GM12878 (cell line): ENCODE measurements around the gene MUL1. TPM values are rescaled to one million over a fixed set of nuclear protein-coding genes. Genes with fewer than 3 reads are reported as not detected.
"Not testable (repeated sequence)": the region's sequence is repeated elsewhere in the genome, so short reads cannot be mapped to it uniquely, and the experiment has no call there.

Experiments used
- ATAC-seq: fragments of 200-7000 bp; cut with Tn5 transposase; 3 replicates; pipeline ENCODE4 v1.9.1; 2020; ENCODE audit warnings: mild to moderate bottlenecking, moderate library complexity
- BruUV-seq: library from RNA; stranded (reverse); fragments of 400-500 nt; replicated peaks from 2 replicates; lab custom pipeline; 2021; lab: Mats Ljungman, UMichigan
- CTCF ChIA-PET: fragments of 300-600 bp; sonication (Branson Sonifier 250); formaldehyde crosslinking; extraction: SDS; loops from one replicate; lab custom pipeline; 2021; ENCODE audit warnings: inconsistent platforms; lab: Yijun Ruan, JAX
- POLR2A ChIA-PET: fragments of 350-600 bp; formaldehyde crosslinking; extraction: SDS; loops from one replicate; lab custom pipeline; 2021; ENCODE audit warnings: inconsistent platforms; lab: Charles Lee
- RAD21 ChIA-PET: fragments of 300-600 bp; sonication (Branson Sonifier 250); formaldehyde crosslinking; loops from one replicate; lab custom pipeline; 2023; ENCODE audit warnings: antibody characterized with exemption; ENCODE audit not compliant: unreplicated experiment; lab: Charles Lee
- SMC1A ChIA-PET: fragments of 300-600 bp; sonication (Branson Sonifier 250); formaldehyde crosslinking; loops from one replicate; lab custom pipeline; 2023; ENCODE audit not compliant: unreplicated experiment, uncharacterized antibody; lab: Charles Lee
- DNase-seq: peaks from one replicate; pipeline ENCODE4 v3.0.0-alpha.2; 2011; ENCODE audit warnings: low read depth, low spot score
- FAIRE-seq: peaks from 3 replicates; lab custom pipeline; 2011; peaks lifted over from hg19 to GRCh38; lab: Jason Lieb, UNC
- H2AFZ ChIP-seq: 2 replicates; pipeline ENCODE4 v1.6.0; 2011; ENCODE audit warnings: low read depth, low read length, control low read depth; ENCODE audit not compliant: control insufficient read depth
- H3K27ac ChIP-seq: 2 replicates; pipeline ENCODE4 v1.5.1; 2011; ENCODE audit warnings: control low read depth; ENCODE audit not compliant: control insufficient read depth, insufficient read depth
- H3K27me3 ChIP-seq, 2 experiments: replicated peaks in 1 of 2; 2 replicates each; pipeline versions ENCODE4 v1.6.0 to v1.6.1; 2011; ENCODE audit warnings: low read length in 1 of 2; ENCODE audit not compliant: control insufficient read depth in 2 of 2, insufficient read depth in 2 of 2
- H3K36me3 ChIP-seq, 2 experiments: 2 replicates each; pipeline ENCODE4 v1.5.1; 2011; ENCODE audit warnings: low read length in 1 of 2; ENCODE audit not compliant: control insufficient read depth in 2 of 2, insufficient read depth in 2 of 2
- H3K4me1 ChIP-seq: 2 replicates; pipeline ENCODE4 v1.6.1; 2011; ENCODE audit warnings: mild to moderate bottlenecking, low read length, moderate library complexity, mixed read lengths; ENCODE audit not compliant: control insufficient read depth, insufficient read depth
- H3K4me2 ChIP-seq: 2 replicates; pipeline ENCODE4 v1.6.0; 2011; ENCODE audit warnings: control low read depth; ENCODE audit not compliant: control insufficient read depth, insufficient read depth
- H3K4me3 ChIP-seq: fragments of 200-600 bp; sonication (generic); 2 replicates; pipeline ENCODE4 v1.5.1; 2016
- H3K79me2 ChIP-seq: 2 replicates; pipeline ENCODE4 v1.6.0; 2011; ENCODE audit warnings: low read length; ENCODE audit not compliant: control insufficient read depth, insufficient read depth
- H3K9ac ChIP-seq: 2 replicates; pipeline ENCODE4 v1.8.0; 2011; ENCODE audit warnings: low read length, control low read depth, mixed read lengths; ENCODE audit not compliant: control insufficient read depth, insufficient read depth
- H3K9me3 ChIP-seq: replicated peaks from 3 replicates; pipeline ENCODE4 v1.5.1; 2011; ENCODE audit warnings: mild to moderate bottlenecking, low read length; ENCODE audit not compliant: control insufficient read depth, insufficient read depth
- H4K20me1 ChIP-seq: 2 replicates; pipeline ENCODE4 v1.6.0; 2011; ENCODE audit not compliant: control insufficient read depth, insufficient read depth
- CEBPB ChIP-seq, 2 experiments: fragments of 150-350 bp in 1 of 2; IDR thresholded peaks; 2 replicates each; pipeline ENCODE4 v1.6.1; 2012 to 2014; ENCODE audit warnings: low read depth in 2 of 2, low read length in 2 of 2, borderline replicate concordance in 1 of 2, inconsistent platforms in 1 of 2
- FOS ChIP-seq: IDR thresholded peaks from 3 replicates; pipeline ENCODE4 v1.6.1; 2011; ENCODE audit warnings: borderline replicate concordance; ENCODE audit not compliant: insufficient read length; ENCODE audit errors: extremely low read depth
- MYC ChIP-seq: IDR thresholded peaks from 2 replicates; pipeline ENCODE4 v1.6.1; 2011; ENCODE audit warnings: mild to moderate bottlenecking, low read length, moderate library complexity, inconsistent platforms; ENCODE audit not compliant: insufficient read depth, insufficient replicate concordance, insufficient read length, severe bottlenecking
- SP1 ChIP-seq: IDR thresholded peaks from one replicate; pipeline ENCODE4 v1.6.1; 2011; ENCODE audit warnings: low read depth, low read length
- TCF12 ChIP-seq: IDR thresholded peaks from 2 replicates; pipeline ENCODE4 v1.6.1; 2011; ENCODE audit warnings: low read depth, mild to moderate bottlenecking, low read length
- ZBTB33 ChIP-seq: fragments of 450-650 bp; IDR thresholded peaks from 2 replicates; pipeline ENCODE4 v1.6.1; 2017; ENCODE audit warnings: mild to moderate bottlenecking
- WGBS: methylation state at CpG from one replicate; pipeline ENCODE4 v1.1.6; 2016; ENCODE audit warnings: low lambda C conversion rate; ENCODE audit not compliant: insufficient replicate concordance, insufficient coverage; ENCODE audit errors: missing lambda C conversion rate; 5-methylcytosine and 5-hydroxymethylcytosine counted together
- in situ Hi-C: fragments of 300-500 bp; cut with MboI; formaldehyde crosslinking; loops from 9 replicates; pipeline ENCODE4 v1.14.3; 2018; ENCODE audit warnings: mixed read lengths
- intact Hi-C: fragments of 100-400 bp; cut with micrococcal nuclease; formaldehyde crosslinking; loops from one replicate; pipeline ENCODE4 v1.14.2; 2022; ENCODE audit not compliant: unreplicated experiment
- polyA plus RNA-seq, 11 experiments: library from polyadenylated mRNA; depleted of rRNA in 4 of 11; unstranded in 6 of 11; stranded (reverse) in 5 of 11; fragments of >200 nt; fragmentation: Nextera tagmentation in 4 of 11; fragmentation: Illumina TruSeq in 1 of 11; extraction: Ambion mirVana in 4 of 11; extraction: Trizol in 1 of 11; gene quantifications; 1 replicate in 1 of 11; 2 replicates in 10 of 11; pipeline versions ENCODE4 v1.2.1 to v1.2.3, GENCODE V29; 2011 to 2016; ENCODE audit warnings: inconsistent platforms in 2 of 11, missing spikeins in 2 of 11, low read depth in 1 of 11
- total RNA-seq, 4 experiments: library from RNA; depleted of rRNA in 3 of 4; stranded (reverse); fragments of >200 nt in 3 of 4; fragmentation: Illumina TruSeq in 1 of 4; extraction: Trizol in 1 of 4; gene quantifications; 2 replicates each; pipeline versions ENCODE4 v1.2.1 to v1.2.3, GENCODE V29; 2013 to 2021
- TF ChIP-seq, protein P1 (sequence below): IDR thresholded peaks from 2 replicates; pipeline ENCODE4 v1.6.1; 2012; ENCODE audit warnings: low read depth, low read length, improper control_type of control experiment

The MUL1 gene
- total and polyA plus RNA-seq, 10 of the 15 experiments (the other 5 are each of a cell fraction or from before 2014, with no cell fraction given), result 4.9 to 27.0 (median 15.5) TPM

DNA sequence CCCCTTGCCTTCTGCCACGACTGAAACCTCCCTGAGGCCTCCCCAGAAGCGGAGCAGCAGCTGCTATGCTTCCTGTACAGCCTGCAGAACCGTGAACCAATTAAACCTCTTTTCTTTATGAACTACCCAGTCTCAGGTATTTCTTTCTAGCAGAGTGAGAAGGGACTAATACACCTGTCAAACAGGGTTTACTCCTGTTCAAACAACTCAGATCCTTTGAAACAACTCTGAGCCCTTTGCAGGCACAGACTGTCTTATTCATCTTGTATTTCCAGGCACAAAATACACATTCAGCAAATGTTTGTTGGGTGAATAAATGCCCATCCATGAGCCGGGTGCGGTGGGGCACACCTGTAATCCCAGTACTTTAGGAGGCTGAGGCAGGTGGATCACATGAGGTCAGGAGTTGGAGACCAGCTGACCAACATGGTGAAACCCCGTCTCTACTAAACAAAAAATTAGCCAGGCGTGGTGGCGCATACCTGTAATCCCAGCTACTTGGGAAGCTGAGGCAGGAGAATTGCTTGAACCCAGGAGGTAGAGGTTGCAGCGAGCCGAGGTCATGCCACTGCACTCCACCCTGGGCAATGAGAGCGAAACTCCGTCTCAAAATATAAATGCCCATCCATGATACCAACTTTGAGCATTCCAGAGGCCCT, 11.1 kb downstream of the MUL1 start:
- H4K20me1 ChIP-seq, H3K27ac ChIP-seq, FAIRE-seq, ATAC-seq, H3K4me1 ChIP-seq, H2AFZ ChIP-seq, H3K9ac ChIP-seq, POLR2A ChIA-PET, RAD21 ChIA-PET, intact Hi-C loops, CTCF ChIA-PET, H3K9me3 ChIP-seq, H3K79me2 ChIP-seq, DNase-seq, H3K27me3 ChIP-seq, SMC1A ChIA-PET, BruUV-seq, H3K4me3 ChIP-seq, H3K4me2 ChIP-seq: not testable (repeated sequence)
- peaks cover 11 to 14% of the 10 kb centered on the region in 2 experiments; a peak in 3 of 4 replicates for H3K36me3 ChIP-seq
- 73% methylated on average over 12 of the region's 12 CpGs for WGBS
- in situ Hi-C loops, result loop anchor here (10.0 kb wide), 1 partner anchor 582 kb away; no protein-coding TSS in a partner anchor

DNA sequence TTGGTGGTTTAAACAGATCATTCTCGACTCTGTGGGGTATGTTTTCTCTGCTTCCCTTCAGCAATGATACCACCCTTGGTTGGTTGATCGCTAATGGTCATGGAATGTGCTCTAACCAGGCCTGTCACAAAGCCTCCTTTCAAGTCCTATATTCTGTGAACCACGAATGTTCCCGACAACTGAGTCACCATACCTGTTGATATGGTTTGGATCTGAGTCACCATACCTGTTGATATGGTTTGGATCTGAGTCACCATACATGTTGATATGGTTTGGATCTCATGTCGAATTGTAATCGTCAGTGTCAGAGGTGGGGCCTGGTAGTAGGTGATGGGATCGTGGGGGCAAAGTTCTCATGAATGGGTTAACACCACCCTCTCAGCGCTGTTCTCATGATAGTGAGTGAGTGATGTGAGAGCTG, 11.7 kb downstream of the MUL1 start:
- no peak for TF ChIP-seq CEBPB (IDR thresholded peaks at IDR 0.05; ENCODE audit: borderline replicate concordance in 1 of 2, low read depth in 2 of 2, low read length in 2 of 2)
- TF ChIP-seq ZBTB33, result no peak
- no peak for TF ChIP-seq MYC
- no peak for TF ChIP-seq FOS
- TF ChIP-seq SP1, result no peak
- no peak for TF ChIP-seq TCF12
- TF ChIP-seq, protein P1, sequence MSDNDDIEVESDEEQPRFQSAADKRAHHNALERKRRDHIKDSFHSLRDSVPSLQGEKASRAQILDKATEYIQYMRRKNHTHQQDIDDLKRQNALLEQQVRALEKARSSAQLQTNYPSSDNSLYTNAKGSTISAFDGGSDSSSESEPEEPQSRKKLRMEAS, result no peak

More for the DNA sequence above, 11.7 kb downstream of the MUL1 start:
- DNase-seq (no peak), ATAC-seq (no peak), FAIRE-seq (no peak)
- no TSS peak for BruUV-seq
- Histone ChIP-seq H3K27me3 (no peaks in the 10 kb centered on the region; a peak in 1 of 4 replicates), H3K9ac (no peak overlapping the region), H3K4me2 (no peak overlapping the region), H3K9me3 (no peaks in the 10 kb centered on the region), H3K36me3 (peaks cover 10 to 11% of the 10 kb centered on the region in 2 experiments; a peak in 3 of 4 replicates), H3K4me1 (no peaks in the 10 kb centered on the region), H4K20me1 (no peaks in the 10 kb centered on the region), H3K27ac (no peak overlapping the region), H3K79me2 (no peaks in the 10 kb centered on the region), H3K4me3 (no peak overlapping the region), H2AFZ (no peak overlapping the region)
- SMC1A ChIA-PET, result no interaction called here
- in situ Hi-C loops (loop anchor here (10.0 kb wide), 1 partner anchor 581 kb away; no protein-coding TSS in a partner anchor), intact Hi-C loops (no loop called here)
- CTCF ChIA-PET, result interaction anchor here (3.6 kb wide), 1 partner anchor 283 kb away, joined by 39 read pairs; no protein-coding TSS in a partner anchor
- RAD21 ChIA-PET, result no interaction called here
- 37% methylated on average over 8 of the region's 8 CpGs for whole genome bisulfite sequencing
- POLR2A ChIA-PET, result no interaction called here
